SK-N-SH (cell line): ENCODE measurements around the gene BCL2L15. TPM values are rescaled to one million over a fixed set of nuclear protein-coding genes. Genes with fewer than 3 reads are reported as not detected.

ENCODE experiments used
- CTCF ChIA-PET: fragments of 300-600, 350-600 bp; formaldehyde crosslinking; extraction: SDS; loops from one replicate; lab custom pipeline; 2021; lab: Yijun Ruan, JAX
- POLR2A ChIA-PET: fragments of 350-600 bp; sonication (Branson Sonifier 250); formaldehyde crosslinking; extraction: SDS; loops from one replicate; lab custom pipeline; 2020; ENCODE audit warnings: antibody characterized with exemption, inconsistent platforms; lab: Yijun Ruan, JAX
- DNase-seq: peaks from one replicate; pipeline ENCODE4 v3.0.0; 2012
- H2AFZ ChIP-seq: fragments of 200-600 bp; sonication (generic); 2 replicates; pipeline ENCODE4 v1.8.1; 2016; ENCODE audit warnings: antibody characterized with exemption, mild to moderate bottlenecking, low read depth
- H3F3A ChIP-seq: fragments of 200-600 bp; sonication (generic); replicated peaks from 2 replicates; pipeline ENCODE3; 2016; ENCODE audit warnings: antibody characterized with exemption, mild to moderate bottlenecking; ENCODE audit not compliant: insufficient read depth
- H3K27ac ChIP-seq, 2 experiments: fragments of 200-500 bp in 1 of 2; fragments of 200-600 bp in 1 of 2; sonication (Bioruptor generic) in 1 of 2; sonication (generic), shearing (Covaris generic) in 1 of 2; 2 replicates each; pipeline versions ENCODE4 v1.5.1 to v1.6.1; 2014 to 2016; ENCODE audit warnings: low read depth in 2 of 2, inconsistent platforms in 1 of 2, low read length in 1 of 2, mild to moderate bottlenecking in 1 of 2, mixed read lengths in 1 of 2
- H3K27me3 ChIP-seq: fragments of 200-600 bp; sonication (generic), shearing (Covaris generic); 2 replicates; pipeline ENCODE4 v1.6.1; 2016; ENCODE audit warnings: mixed run types; ENCODE audit not compliant: insufficient read depth
- H3K36me3 ChIP-seq, 2 experiments: fragments of 200-500 bp in 1 of 2; fragments of 200-600 bp in 1 of 2; sonication (Bioruptor generic) in 1 of 2; sonication (generic) in 1 of 2; replicated peaks in 1 of 2; 2 replicates each; pipeline versions ENCODE3 to v1.5.1; 2014 to 2016; ENCODE audit warnings: low read length in 1 of 2, mild to moderate bottlenecking in 1 of 2; ENCODE audit not compliant: insufficient read depth in 2 of 2, control insufficient read depth in 1 of 2
- H3K4me1 ChIP-seq, 2 experiments: fragments of 200-500 bp in 1 of 2; fragments of 200-600 bp in 1 of 2; sonication (Bioruptor generic) in 1 of 2; sonication (generic), shearing (Covaris generic) in 1 of 2; 2 replicates each; pipeline versions ENCODE4 v1.5.1 to v1.6.1; 2014 to 2016; ENCODE audit warnings: low read depth in 1 of 2, low read length in 1 of 2, mixed run types in 1 of 2; ENCODE audit not compliant: insufficient read depth in 2 of 2, control insufficient read depth in 1 of 2
- H3K4me2 ChIP-seq: fragments of 200-600 bp; sonication (generic), shearing (Covaris generic); 2 replicates; pipeline ENCODE4 v1.6.1; 2017; ENCODE audit warnings: mixed run types
- H3K4me3 ChIP-seq, 2 experiments: fragments of 200-500 bp in 1 of 2; fragments of 200-600 bp in 1 of 2; sonication (Bioruptor generic) in 1 of 2; sonication (generic), shearing (Covaris generic) in 1 of 2; 2 replicates each; pipeline versions ENCODE4 v1.5.1 to v1.8.1; 2014 to 2016; ENCODE audit warnings: low read depth in 2 of 2, inconsistent platforms in 1 of 2, low read length in 1 of 2, mild to moderate bottlenecking in 1 of 2, mixed read lengths in 1 of 2, moderate library complexity in 1 of 2
- H3K79me2 ChIP-seq: fragments of 200-600 bp; sonication (generic); 2 replicates; pipeline ENCODE4 v1.8.1; 2017; ENCODE audit warnings: mild to moderate bottlenecking; ENCODE audit not compliant: insufficient read depth
- H3K9ac ChIP-seq: fragments of 200-600 bp; sonication (generic); 2 replicates; pipeline ENCODE4 v1.6.1; 2017; ENCODE audit warnings: mixed run types
- H3K9me2 ChIP-seq: fragments of 200-600 bp; sonication (generic); 2 replicates; pipeline ENCODE4 v1.6.1; 2017; ENCODE audit warnings: mixed run types
- H3K9me3 ChIP-seq: fragments of 200-600 bp; sonication (generic); 2 replicates; pipeline ENCODE4 v1.6.1; 2017; ENCODE audit warnings: mixed run types, mild to moderate bottlenecking, moderate library complexity
- H4K20me1 ChIP-seq: fragments of 200-600 bp; sonication (generic); 2 replicates; pipeline ENCODE4 v1.6.1; 2017; ENCODE audit warnings: mild to moderate bottlenecking, mixed run types; ENCODE audit not compliant: insufficient read depth
- CHD2 ChIP-seq: fragments of 150-350 bp; IDR thresholded peaks from 2 replicates; pipeline ENCODE4 v1.6.1; 2018; ENCODE audit warnings: low read length; ENCODE audit not compliant: partially characterized antibody
- ELF1 ChIP-seq: IDR thresholded peaks from 2 replicates; pipeline ENCODE4 v1.4.0; 2012
- EZH2phosphoT487 ChIP-seq: fragments of 200-600 bp; sonication (generic); IDR thresholded peaks from 2 replicates; pipeline ENCODE4 v1.6.1; 2017; ENCODE audit warnings: low read depth, mixed run types, mild to moderate bottlenecking, antibody characterized with exemption, moderate library complexity, borderline replicate concordance
- FOSL2 ChIP-seq: IDR thresholded peaks from 2 replicates; pipeline ENCODE4 v1.4.0; 2012; ENCODE audit warnings: low read depth, mild to moderate bottlenecking, moderate library complexity, borderline replicate concordance
- FOXJ3 ChIP-seq: sonication (generic); formaldehyde crosslinking; IDR thresholded peaks from 2 replicates; pipeline ENCODE4 v1.5.1; 2020; ENCODE audit warnings: mild to moderate bottlenecking, missing genetic modification reagents
- FOXM1 ChIP-seq: IDR thresholded peaks from 2 replicates; pipeline ENCODE4 v1.4.0; 2012; ENCODE audit warnings: low read depth, mild to moderate bottlenecking
- GABPA ChIP-seq: IDR thresholded peaks from 2 replicates; pipeline ENCODE4 v1.4.0; 2012; ENCODE audit warnings: low read depth, mild to moderate bottlenecking
- JUND ChIP-seq: IDR thresholded peaks from 2 replicates; pipeline ENCODE4 v1.4.0; 2012
- MAX ChIP-seq: IDR thresholded peaks from 2 replicates; pipeline ENCODE4 v1.4.0; 2012; ENCODE audit warnings: low read depth
- MXI1 ChIP-seq: IDR thresholded peaks from 2 replicates; pipeline ENCODE4 v1.6.1; 2012; ENCODE audit warnings: mild to moderate bottlenecking, low read depth, low read length, improper control_type of control experiment
- NFIC ChIP-seq: IDR thresholded peaks from 2 replicates; pipeline ENCODE4 v1.4.0; 2012; ENCODE audit warnings: borderline replicate concordance
- NRF1 ChIP-seq: IDR thresholded peaks from 2 replicates; pipeline ENCODE4 v1.6.1; 2012; ENCODE audit warnings: low read depth, mild to moderate bottlenecking, low read length
- PBX3 ChIP-seq: IDR thresholded peaks from 2 replicates; pipeline ENCODE4; 2012
- RCOR1 ChIP-seq: fragments of 150-350 bp; IDR thresholded peaks from 2 replicates; pipeline ENCODE4 v1.6.1; 2017; ENCODE audit warnings: antibody characterized with exemption, low read length
- RFX5 ChIP-seq: IDR thresholded peaks from 2 replicates; pipeline ENCODE4 v1.6.1; 2012; ENCODE audit warnings: mild to moderate bottlenecking, improper control_type of control experiment, low read length
- SIN3A ChIP-seq: IDR thresholded peaks from 2 replicates; pipeline ENCODE4 v1.6.1; 2012; ENCODE audit warnings: low read depth, mild to moderate bottlenecking, low read length, moderate library complexity, borderline replicate concordance
- TCF12 ChIP-seq: IDR thresholded peaks from 2 replicates; pipeline ENCODE4 v1.4.0; 2012
- TEAD4 ChIP-seq: IDR thresholded peaks from 2 replicates; pipeline ENCODE4 v1.4.0; 2012; ENCODE audit warnings: mild to moderate bottlenecking, borderline replicate concordance; ENCODE audit not compliant: insufficient read depth
- USF1 ChIP-seq: IDR thresholded peaks from 2 replicates; pipeline ENCODE4 v1.4.0; 2012; ENCODE audit warnings: low read depth, borderline replicate concordance
- USF2 ChIP-seq: fragments of 150-350 bp; IDR thresholded peaks from 2 replicates; pipeline ENCODE4 v1.6.1; 2017; ENCODE audit warnings: antibody characterized with exemption, low read length, low read depth, borderline replicate concordance
- YY1 ChIP-seq: IDR thresholded peaks from 2 replicates; pipeline ENCODE4 v1.4.0; 2012; ENCODE audit warnings: low read depth, mild to moderate bottlenecking
- WGBS: methylation state at CpG from one replicate; pipeline ENCODE4 v1.1.6; 2017; ENCODE audit warnings: low lambda C conversion rate; 5-methylcytosine and 5-hydroxymethylcytosine counted together
- polyA plus RNA-seq, 3 experiments: library from polyadenylated mRNA; depleted of rRNA; stranded (reverse); fragments of >200 nt; gene quantifications; 2 replicates each; pipeline ENCODE4 v1.2.3, GENCODE V29; 2012

The BCL2L15 gene
- polyA plus RNA-seq, 1 of the 3 experiments (the other 2 are of a cell fraction), result 0.02 TPM

DNA sequence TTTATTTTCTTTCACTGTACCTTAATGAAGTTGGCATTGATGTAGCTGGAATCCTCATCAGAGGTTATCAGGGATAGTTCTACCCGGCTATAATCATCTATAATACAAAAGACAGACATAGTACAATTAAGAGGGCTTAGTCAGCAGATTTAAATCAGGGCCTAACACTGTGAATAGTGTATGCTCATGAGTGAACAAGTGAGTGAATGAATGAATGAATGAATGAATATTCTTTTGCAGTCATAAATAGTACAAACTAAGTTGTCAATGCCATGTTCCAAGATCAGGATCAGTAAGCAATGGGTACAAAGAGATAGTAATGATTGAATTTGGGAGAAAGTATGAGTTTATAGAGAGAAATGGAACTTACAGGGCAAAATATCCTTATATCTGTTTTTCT is 28.4 kb downstream of the BCL2L15 start (continued):
- TF ChIP-seq USF1 (no peak), GABPA (no peak), EZH2phosphoT487 (no peak), YY1 (no peak), USF2 (no peak), FOXM1 (no peak), MXI1 (no peak)

DNA sequence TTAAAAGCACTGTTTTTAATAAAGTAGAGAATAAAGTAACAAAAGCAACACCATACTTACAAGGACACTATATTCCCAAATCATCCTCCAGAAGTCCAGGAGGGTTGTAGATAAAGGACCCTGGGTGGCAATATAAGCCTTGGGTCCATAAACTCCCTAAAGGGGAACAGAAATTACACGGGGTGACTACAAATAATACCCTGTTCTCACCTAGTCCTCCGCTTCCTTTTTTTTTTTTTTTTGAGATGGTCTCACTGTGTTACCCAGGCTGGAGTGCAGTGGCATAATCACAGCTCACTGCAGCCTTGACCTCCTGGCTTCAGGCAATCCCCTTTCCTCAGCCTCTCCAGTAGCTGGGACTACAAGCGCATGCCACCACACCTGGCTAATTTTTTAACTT is 29.0 kb downstream of the BCL2L15 start:
- H4K20me1 ChIP-seq, result no peaks in the 10 kb centered on the region
- H3K4me1 ChIP-seq, result peaks cover 0 to 29% of the 10 kb centered on the region in 2 experiments; a peak in 2 of 4 replicates
- no peaks in the 10 kb centered on the region for H3K36me3 ChIP-seq
- H3K4me3 ChIP-seq, result no peak overlapping the region
- H3K9ac ChIP-seq, result no peak overlapping the region
- no peaks in the 10 kb centered on the region for H3K79me2 ChIP-seq
- H2AFZ ChIP-seq, result no peak overlapping the region
- DNase-seq, result no peak
- no peak overlapping the region for H3K27ac ChIP-seq
- CTCF ChIA-PET, result interaction anchor here (3.9 kb wide), 1 partner anchor 23 kb away, joined by 14 read pairs; no protein-coding TSS in a partner anchor
- POLR2A ChIA-PET, result no interaction called here
- TF ChIP-seq FOXJ3 (CRISPR knock-in tag), result no peak
- no peak for TF ChIP-seq SIN3A
- TF ChIP-seq PBX3, result no peak
- TF ChIP-seq FOXM1, result no peak
- no peak for TF ChIP-seq RFX5
- TF ChIP-seq YY1, result no peak
- no peak for TF ChIP-seq RCOR1
- no peak for TF ChIP-seq NFIC
- TF ChIP-seq, all 33 proteins: peak for 0
- Histone ChIP-seq H3K27me3 (no peaks in the 10 kb centered on the region), H3F3A (peaks cover 4% of the 10 kb centered on the region), H3K9me3 (no peaks in the 10 kb centered on the region), H3K9me2 (no peaks in the 10 kb centered on the region), H3K4me2 (no peak overlapping the region)
- WGBS, result 81% methylated on average over 3 of the region's 3 CpGs

GRCh38 chr1:113857776-113858175 is 29.6 kb downstream of the BCL2L15 start:
- H4K20me1 ChIP-seq, result no peaks in the 10 kb centered on the region
- no peaks in the 10 kb centered on the region for H3K27me3 ChIP-seq
- 62% methylated on average over 3 of the region's 3 CpGs for WGBS
- no peak overlapping the region for H3K4me3 ChIP-seq
- H3K4me1 ChIP-seq, result peaks cover 0 to 29% of the 10 kb centered on the region in 2 experiments; a peak in 2 of 4 replicates
- ChIA-PET CTCF (interaction anchor here (3.9 kb wide), 1 partner anchor 22 kb away, joined by 14 read pairs; no protein-coding TSS in a partner anchor), POLR2A (no interaction called here)
- TF ChIP-seq ELF1 (no peak), NRF1 (no peak), FOXM1 (no peak), FOSL2 (no peak), EZH2phosphoT487 (no peak), CHD2 (no peak), TEAD4 (no peak), FOXJ3 (CRISPR knock-in tag) (no peak), JUND (no peak), USF2 (no peak), MAX (no peak), TCF12 (no peak)
- no peaks in the 10 kb centered on the region for H3K79me2 ChIP-seq
- H3K27ac ChIP-seq, result no peak overlapping the region
- H3F3A ChIP-seq, result peaks cover 4% of the 10 kb centered on the region
- no peak overlapping the region for H3K4me2 ChIP-seq
- no peak overlapping the region for H2AFZ ChIP-seq
- no peaks in the 10 kb centered on the region for H3K36me3 ChIP-seq
- H3K9me3 ChIP-seq, result no peaks in the 10 kb centered on the region
- no peaks in the 10 kb centered on the region for H3K9me2 ChIP-seq
- H3K9ac ChIP-seq, result no peak overlapping the region
- DNase-seq, result no peak
